ENCODE measurements around the gene ASXL1. TPM values are rescaled to one million over a fixed set of nuclear protein-coding genes. Genes with fewer than 3 reads are reported as not detected.

ASXL1 gene
- total and polyA plus RNA-seq, 2 experiments from 2014 or later, result 10.4 to 29.0 TPM

DNA sequence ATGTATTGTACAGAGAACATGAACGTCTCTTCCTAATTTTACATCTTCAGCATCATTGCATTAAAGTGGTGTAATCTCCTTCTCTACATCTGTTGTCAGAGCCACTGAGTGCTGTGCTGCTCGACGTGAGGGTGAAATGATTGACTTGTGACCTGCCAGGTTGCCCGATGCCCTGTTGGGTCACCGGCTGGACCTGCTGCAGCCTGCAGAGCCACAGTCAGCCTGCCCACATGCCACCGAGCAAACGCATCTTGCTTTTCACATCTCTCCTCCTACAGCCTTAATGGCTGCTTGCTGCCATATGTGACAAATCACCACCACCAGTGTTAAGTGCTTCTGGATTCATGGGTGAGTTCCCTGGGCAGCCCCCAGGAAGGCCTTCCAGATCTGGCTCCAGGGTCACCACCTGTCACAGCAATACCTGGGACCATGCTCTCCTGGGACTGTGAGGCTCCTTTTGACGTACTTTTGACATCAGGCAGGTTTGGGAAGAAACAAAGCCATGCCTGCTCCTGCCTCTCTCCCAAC is 80.3 kb downstream of the ASXL1 start (continued):
- TF ChIP-seq, protein P1, sequence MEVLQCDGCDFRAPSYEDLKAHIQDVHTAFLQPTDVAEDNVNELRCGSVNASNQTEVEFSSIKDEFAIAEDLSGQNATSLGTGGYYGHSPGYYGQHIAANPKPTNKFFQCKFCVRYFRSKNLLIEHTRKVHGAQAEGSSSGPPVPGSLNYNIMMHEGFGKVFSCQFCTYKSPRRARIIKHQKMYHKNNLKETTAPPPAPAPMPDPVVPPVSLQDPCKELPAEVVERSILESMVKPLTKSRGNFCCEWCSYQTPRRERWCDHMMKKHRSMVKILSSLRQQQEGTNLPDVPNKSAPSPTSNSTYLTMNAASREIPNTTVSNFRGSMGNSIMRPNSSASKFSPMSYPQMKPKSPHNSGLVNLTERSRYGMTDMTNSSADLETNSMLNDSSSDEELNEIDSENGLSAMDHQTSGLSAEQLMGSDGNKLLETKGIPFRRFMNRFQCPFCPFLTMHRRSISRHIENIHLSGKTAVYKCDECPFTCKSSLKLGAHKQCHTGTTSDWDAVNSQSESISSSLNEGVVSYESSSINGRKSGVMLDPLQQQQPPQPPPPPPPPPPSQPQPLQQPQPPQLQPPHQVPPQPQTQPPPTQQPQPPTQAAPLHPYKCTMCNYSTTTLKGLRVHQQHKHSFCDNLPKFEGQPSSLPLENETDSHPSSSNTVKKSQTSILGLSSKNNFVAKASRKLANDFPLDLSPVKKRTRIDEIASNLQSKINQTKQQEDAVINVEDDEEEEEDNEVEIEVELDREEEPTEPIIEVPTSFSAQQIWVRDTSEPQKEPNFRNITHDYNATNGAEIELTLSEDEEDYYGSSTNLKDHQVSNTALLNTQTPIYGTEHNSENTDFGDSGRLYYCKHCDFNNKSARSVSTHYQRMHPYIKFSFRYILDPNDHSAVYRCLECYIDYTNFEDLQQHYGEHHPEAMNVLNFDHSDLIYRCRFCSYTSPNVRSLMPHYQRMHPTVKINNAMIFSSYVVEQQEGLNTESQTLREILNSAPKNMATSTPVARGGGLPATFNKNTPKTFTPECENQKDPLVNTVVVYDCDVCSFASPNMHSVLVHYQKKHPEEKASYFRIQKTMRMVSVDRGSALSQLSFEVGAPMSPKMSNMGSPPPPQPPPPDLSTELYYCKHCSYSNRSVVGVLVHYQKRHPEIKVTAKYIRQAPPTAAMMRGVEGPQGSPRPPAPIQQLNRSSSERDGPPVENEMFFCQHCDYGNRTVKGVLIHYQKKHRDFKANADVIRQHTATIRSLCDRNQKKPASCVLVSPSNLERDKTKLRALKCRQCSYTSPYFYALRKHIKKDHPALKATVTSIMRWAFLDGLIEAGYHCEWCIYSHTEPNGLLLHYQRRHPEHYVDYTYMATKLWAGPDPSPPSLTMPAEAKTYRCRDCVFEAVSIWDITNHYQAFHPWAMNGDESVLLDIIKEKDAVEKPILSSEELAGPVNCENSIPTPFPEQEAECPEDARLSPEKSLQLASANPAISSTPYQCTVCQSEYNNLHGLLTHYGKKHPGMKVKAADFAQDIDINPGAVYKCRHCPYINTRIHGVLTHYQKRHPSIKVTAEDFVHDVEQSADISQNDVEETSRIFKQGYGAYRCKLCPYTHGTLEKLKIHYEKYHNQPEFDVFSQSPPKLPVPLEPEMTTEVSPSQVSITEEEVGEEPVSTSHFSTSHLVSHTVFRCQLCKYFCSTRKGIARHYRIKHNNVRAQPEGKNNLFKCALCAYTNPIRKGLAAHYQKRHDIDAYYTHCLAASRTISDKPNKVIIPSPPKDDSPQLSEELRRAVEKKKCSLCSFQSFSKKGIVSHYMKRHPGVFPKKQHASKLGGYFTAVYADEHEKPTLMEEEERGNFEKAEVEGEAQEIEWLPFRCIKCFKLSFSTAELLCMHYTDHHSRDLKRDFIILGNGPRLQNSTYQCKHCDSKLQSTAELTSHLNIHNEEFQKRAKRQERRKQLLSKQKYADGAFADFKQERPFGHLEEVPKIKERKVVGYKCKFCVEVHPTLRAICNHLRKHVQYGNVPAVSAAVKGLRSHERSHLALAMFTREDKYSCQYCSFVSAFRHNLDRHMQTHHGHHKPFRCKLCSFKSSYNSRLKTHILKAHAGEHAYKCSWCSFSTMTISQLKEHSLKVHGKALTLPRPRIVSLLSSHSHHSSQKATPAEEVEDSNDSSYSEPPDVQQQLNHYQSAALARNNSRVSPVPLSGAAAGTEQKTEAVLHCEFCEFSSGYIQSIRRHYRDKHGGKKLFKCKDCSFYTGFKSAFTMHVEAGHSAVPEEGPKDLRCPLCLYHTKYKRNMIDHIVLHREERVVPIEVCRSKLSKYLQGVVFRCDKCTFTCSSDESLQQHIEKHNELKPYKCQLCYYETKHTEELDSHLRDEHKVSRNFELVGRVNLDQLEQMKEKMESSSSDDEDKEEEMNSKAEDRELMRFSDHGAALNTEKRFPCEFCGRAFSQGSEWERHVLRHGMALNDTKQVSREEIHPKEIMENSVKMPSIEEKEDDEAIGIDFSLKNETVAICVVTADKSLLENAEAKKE (CRISPR knock-in tag; IDR thresholded peaks at IDR 0.05), result no peak

DNA sequence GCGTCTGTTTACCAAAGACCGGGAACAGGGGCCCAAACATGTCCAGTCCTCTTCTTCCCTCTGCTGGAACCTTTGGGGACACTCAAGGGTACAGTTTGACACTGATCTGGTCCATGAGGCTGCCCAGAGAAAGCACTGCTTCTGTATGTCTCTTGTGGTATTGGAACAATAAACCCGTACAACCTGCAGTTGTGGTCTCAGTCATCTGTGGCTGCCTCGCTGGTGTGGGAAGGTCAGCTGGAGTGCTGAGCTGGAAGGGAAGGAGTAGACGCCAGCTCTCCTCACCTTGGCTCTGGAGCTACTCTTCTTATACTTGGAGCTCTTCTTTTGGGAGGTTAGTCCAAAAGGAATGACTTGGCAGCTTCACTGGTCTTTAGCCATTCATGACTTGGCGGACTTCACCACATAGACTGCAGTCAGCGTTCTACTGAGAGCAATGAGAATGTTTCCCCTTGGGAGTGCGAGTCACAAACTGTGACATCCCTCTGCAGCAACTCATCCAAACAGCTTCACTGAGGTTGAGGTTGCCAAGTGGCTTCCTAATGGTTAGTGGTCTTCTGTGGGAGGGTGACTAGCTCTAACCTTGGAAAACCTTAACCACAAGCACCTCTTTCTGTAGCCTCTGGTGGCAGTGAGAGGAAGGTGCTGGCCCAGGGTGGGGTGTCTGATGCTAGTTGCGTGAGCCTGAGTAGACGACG is 81.2 kb downstream of the ASXL1 start:
- TF ChIP-seq, protein P2, sequence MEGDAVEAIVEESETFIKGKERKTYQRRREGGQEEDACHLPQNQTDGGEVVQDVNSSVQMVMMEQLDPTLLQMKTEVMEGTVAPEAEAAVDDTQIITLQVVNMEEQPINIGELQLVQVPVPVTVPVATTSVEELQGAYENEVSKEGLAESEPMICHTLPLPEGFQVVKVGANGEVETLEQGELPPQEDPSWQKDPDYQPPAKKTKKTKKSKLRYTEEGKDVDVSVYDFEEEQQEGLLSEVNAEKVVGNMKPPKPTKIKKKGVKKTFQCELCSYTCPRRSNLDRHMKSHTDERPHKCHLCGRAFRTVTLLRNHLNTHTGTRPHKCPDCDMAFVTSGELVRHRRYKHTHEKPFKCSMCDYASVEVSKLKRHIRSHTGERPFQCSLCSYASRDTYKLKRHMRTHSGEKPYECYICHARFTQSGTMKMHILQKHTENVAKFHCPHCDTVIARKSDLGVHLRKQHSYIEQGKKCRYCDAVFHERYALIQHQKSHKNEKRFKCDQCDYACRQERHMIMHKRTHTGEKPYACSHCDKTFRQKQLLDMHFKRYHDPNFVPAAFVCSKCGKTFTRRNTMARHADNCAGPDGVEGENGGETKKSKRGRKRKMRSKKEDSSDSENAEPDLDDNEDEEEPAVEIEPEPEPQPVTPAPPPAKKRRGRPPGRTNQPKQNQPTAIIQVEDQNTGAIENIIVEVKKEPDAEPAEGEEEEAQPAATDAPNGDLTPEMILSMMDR (conservative IDR thresholded peaks at IDR 0.05; ENCODE audit: low read depth in 2 of 2), result peak in 1 of 2 experiments; percentile 23; a peak in 1 of 4 replicates
- TF ChIP-seq, protein P3, sequence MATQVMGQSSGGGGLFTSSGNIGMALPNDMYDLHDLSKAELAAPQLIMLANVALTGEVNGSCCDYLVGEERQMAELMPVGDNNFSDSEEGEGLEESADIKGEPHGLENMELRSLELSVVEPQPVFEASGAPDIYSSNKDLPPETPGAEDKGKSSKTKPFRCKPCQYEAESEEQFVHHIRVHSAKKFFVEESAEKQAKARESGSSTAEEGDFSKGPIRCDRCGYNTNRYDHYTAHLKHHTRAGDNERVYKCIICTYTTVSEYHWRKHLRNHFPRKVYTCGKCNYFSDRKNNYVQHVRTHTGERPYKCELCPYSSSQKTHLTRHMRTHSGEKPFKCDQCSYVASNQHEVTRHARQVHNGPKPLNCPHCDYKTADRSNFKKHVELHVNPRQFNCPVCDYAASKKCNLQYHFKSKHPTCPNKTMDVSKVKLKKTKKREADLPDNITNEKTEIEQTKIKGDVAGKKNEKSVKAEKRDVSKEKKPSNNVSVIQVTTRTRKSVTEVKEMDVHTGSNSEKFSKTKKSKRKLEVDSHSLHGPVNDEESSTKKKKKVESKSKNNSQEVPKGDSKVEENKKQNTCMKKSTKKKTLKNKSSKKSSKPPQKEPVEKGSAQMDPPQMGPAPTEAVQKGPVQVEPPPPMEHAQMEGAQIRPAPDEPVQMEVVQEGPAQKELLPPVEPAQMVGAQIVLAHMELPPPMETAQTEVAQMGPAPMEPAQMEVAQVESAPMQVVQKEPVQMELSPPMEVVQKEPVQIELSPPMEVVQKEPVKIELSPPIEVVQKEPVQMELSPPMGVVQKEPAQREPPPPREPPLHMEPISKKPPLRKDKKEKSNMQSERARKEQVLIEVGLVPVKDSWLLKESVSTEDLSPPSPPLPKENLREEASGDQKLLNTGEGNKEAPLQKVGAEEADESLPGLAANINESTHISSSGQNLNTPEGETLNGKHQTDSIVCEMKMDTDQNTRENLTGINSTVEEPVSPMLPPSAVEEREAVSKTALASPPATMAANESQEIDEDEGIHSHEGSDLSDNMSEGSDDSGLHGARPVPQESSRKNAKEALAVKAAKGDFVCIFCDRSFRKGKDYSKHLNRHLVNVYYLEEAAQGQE (IDR thresholded peaks at IDR 0.05; ENCODE audit: unreplicated experiment), result no peak
- TF ChIP-seq STAT1 (IDR thresholded peaks at IDR 0.05; ENCODE audit: unreplicated experiment) (no peak), EZH2phosphoT487 (IDR thresholded peaks at IDR 0.05; ENCODE audit: unreplicated experiment) (no peak)
- Histone ChIP-seq H3K4me2 (no peak overlapping the region), H3K79me2 (replicated peaks; ENCODE audit: insufficient read depth) (no peaks in the 10 kb centered on the region), H3K27ac (ENCODE audit: low read depth) (no peak overlapping the region), H2AFZ (no peak overlapping the region), H3K9me2 (ENCODE audit: insufficient read depth) (0 out of 2 replicates have a peak, but pooled peaks cover 4% of the 10 kb centered on the region), H3K27me3 (ENCODE audit: insufficient read depth) (no peaks in the 10 kb centered on the region), H3K4me1 (ENCODE audit: insufficient read depth) (0 out of 2 replicates have a peak, but pooled peaks cover 8% of the 10 kb centered on the region), H3K4me3 (no peak overlapping the region), H3K36me3 (ENCODE audit: insufficient read depth) (no peaks in the 10 kb centered on the region; the same call in 1 of the 2 replicates), H4K20me1 (replicated peaks; ENCODE audit: insufficient read depth) (peaks cover 29% of the 10 kb centered on the region), H3F3A (replicated peaks; ENCODE audit: low read depth) (no peaks in the 10 kb centered on the region; the same call in 1 of the 2 replicates)
- ATAC-seq (peak; percentile 23; the same call in 1 of the 3 replicates), DNase-seq (ENCODE audit: low spot score) (no peak)
- H3K27me3 Mint-ChIP-seq (ENCODE audit: insufficient read depth, low read depth, poor library complexity), result no peaks in the 10 kb centered on the region
- H3K9me3 Mint-ChIP-seq, result no peaks in the 10 kb centered on the region
- H3K27ac Mint-ChIP-seq, result no peak overlapping the region
- H3K36me3 Mint-ChIP-seq (ENCODE audit: low read depth), result peaks cover 7% of the 10 kb centered on the region
- H3K4me3 Mint-ChIP-seq, result no peak overlapping the region
- peaks cover 14% of the 10 kb centered on the region; the same call in 2 of the 3 replicates for H3K4me1 Mint-ChIP-seq

Measured in GM23338 (cell line).